GM18867 (cell line): Measurements from ENCODE around the gene TGFBR2.
"Not testable (repeated sequence)": the region's sequence is repeated elsewhere in the genome, so short reads cannot be mapped to it uniquely, and the experiment has no call there.

Experiments used
- ATAC-seq: cut with Tn5 transposase; IDR thresholded peaks from one replicate; pipeline ENCODE4 v1.9.1; 2021; ENCODE audit warnings: mild to moderate bottlenecking, moderate library complexity; ENCODE audit not compliant: unreplicated experiment

Gene TGFBR2

GRCh38 chr3:30617653-30618052, 11.3 kb downstream of the TGFBR2 start:
- ATAC-seq, result no peak

- no peak for ATAC-seq
Measured at GRCh38 chr3:30618526-30618925, 12.1 kb downstream of the TGFBR2 start.

DNA sequence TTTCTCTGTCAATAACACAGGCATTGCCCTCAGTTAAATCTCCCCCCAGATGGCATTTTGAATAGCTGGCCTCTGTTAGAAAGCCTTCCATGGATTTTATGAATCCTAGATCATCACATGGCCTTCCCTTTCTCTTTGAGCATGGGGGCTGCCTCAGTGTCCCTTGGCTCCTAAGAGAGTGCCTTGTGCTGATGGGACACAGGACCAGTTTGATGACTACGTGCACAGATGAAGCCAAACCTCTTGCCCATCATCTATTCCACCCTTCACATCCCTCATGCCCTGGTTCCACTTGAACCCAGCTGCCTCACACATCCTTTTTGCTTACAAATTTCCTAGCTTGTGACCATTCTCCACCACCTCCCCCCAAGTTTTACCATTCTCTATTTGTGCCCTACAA, 12.9 kb downstream of the TGFBR2 start:
- no peak for ATAC-seq

GRCh38 chr3:30620402-30621360, 14.3 kb downstream of the TGFBR2 start:
- ATAC-seq, result no peak

GRCh38 chr3:30621576-30621975, 15.2 kb downstream of the TGFBR2 start:
- ATAC-seq, result no peak

DNA sequence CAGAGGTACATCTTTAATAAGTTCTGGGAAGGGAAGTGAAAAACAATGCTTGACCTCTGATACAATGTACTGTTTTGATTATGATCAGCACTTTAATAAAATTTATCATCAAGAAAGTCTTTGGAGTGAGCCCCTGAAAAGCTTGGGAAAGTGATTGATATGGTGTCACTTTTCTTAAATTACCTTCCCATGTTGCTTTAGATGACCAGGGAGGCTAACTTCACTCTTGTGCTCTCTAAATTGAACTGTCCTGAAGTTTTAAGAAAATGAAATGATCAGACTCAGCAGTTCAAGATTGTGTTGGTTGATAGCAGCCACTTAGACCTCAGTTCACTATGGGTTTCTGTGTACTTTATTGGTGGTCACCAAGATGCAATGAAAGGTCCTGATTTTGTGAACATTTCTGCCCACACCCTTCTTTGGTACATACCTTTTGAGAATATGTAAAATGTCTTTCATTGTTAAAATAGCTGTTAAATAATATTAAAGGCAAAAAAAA, 15.7 kb downstream of the TGFBR2 start:
- ATAC-seq, result no peak

DNA sequence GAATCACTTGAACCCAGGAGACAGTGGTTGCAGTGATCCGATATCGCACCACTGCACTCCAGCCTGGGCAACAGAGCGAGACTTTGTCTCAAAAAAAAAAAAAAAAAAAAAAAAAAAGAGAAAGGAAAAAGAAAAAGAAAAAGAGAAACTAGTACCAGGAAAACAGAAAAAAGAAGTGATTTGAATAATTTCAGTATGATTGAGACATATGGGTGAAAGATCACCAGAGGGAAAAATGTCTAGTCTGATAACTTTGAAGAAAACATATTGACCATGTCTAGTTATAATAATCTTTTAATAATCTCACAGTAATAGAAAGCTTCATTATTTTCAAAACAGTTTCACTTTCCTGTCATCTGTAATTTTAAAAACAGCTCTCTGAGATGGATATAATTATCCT, 16.4 kb downstream of the TGFBR2 start:
- ATAC-seq, result peak; percentile 43

GRCh38 chr3:30623351-30623750, 16.9 kb downstream of the TGFBR2 start:
- ATAC-seq, result peak; percentile 15

DNA sequence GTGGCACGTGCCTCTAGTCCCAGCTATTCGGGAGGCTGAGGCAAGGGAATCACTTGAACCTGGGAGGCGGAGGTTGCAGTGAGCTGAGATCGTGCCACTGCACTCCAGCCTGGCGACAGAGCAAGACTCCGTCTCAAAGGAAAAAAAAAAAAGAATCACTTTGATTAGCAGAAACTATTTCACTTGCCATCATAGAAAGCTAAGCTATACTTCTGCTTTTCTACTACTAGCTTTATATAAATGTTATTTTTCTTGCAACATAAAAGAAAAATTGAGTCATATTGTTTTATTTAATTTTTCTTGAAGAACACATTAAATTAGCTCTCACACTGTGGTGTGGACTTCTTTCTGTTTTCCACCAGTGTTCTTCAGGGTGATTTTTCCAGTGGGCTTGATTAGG, 18.1 kb downstream of the TGFBR2 start:
- not testable (repeated sequence) for ATAC-seq

DNA sequence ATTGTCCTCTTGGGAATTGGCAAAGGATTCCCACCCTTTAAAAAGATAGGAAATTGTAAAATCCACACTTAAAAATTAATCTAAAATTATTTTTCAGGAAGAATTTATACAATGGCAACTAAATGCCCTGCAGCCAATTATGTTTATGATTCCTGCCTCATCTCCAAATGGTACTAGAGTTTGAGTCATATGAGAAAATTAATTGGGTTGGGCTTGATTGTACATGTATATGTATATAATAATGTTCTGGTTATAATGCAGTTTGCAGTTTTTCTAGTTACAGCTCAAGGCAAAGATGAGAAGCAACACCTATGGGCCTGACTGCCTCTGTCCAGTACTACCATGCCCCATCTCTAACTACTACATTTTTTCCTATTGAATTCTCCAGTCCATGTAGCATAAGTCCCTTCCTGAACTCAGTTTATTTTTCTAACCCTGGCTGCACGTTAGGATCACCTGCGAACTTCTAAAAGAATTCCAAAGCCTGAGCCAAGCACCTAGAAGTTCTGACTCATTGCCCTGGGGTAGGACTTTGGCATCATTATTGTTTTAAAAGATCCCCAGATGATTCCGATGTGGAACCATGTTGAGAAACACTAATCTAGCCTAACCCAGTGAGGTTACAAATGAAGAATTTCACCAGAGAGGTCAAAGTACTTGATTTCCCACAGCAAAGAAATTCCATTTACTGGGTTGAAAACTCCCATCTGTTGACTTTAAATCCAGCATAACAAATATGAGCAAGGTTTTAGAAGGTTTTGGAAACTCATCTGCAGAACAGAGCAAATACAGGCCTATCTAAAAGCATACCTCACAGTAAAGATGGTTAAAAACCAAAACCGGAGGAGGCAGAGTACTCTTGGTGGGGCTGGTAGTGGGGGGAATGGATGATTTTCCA, 19.4 kb downstream of the TGFBR2 start:
- ATAC-seq, result no peak

DNA sequence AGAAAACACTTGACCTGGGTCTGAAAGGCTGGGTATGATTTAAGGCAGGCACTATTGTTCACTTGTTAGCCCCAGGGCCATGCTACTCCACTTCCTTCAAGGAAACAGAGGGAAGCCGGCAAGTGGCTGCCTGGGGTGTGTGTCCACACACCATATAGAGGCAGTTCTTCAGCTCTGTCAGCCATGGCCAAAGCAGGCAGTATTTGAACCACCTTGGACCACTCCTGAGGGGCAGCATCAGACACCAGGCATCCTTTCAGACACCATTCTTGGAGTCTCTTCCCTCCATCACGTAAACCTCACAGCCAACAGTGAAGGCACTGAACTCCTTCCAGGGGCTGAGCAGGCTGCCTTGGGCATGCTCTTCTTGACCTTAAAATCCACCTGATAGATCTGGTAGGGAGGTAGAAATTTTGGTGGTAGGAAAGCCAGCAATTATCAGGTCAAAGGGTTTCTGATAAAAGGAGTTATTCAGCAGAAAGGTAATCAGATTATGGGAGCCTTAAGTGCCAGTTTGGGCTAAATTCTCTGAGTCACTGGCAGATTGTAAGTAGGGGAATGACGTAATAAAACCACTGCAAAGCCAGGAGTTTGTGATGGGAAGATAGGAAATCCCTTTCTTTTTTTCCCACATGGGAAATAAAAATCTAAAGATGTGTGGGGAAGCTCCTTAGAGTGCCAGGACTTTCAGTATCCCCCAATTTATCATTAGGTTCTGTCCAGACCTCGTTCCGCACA, 20.2 kb downstream of the TGFBR2 start:
- ATAC-seq, result no peak

- ATAC-seq, result no peak
Measured at GRCh38 chr3:30628205-30628900, 22.0 kb downstream of the TGFBR2 start.

GRCh38 chr3:30628901-30629590, 22.6 kb downstream of the TGFBR2 start:
- peak; percentile 34 for ATAC-seq

DNA sequence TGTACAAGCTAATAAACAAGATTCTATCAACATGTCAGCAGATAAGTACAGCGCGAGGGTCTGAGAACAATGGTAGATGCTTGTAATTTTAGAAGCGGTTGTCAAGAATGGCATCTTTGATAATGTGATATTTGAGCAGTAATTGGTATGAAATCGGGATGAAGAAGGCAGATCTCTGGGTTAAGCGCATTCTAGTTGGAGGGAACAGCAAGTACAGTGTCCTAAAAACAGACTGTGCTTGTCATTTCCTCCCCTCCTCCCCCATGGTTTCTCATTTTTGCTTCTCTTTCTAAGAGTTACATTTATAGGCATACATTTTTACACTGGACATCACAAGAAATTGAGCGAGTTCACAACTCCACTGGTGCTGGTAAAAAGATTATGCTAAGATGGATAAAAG, 23.3 kb downstream of the TGFBR2 start:
- no peak for ATAC-seq

GRCh38 chr3:30630238-30631030, 24.0 kb downstream of the TGFBR2 start:
- ATAC-seq, result no peak

- peak; percentile 59 for ATAC-seq
Measured at GRCh38 chr3:30631243-30631904, 25.0 kb downstream of the TGFBR2 start.

DNA sequence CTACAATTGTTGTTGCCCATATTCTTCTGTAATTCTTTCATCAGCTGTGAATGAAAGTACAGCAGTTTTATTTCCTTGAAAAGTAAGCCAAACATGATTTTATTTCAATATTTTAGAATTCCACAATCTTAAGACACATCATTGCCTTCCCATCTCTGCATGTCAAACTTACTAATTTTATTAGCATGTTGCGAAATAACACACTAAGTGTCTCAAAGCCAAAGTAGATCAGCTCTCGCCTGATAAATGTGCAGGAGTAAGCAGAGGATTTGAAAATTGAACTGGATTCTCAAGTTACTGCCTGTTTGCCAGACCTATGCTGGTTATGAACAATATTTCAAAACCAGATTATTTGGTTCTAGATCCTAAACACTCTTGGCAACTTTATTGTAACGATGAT, 25.7 kb downstream of the TGFBR2 start:
- no peak for ATAC-seq

- ATAC-seq, result no peak
Measured at GRCh38 chr3:30632521-30632920, 26.1 kb downstream of the TGFBR2 start.
